Esophagus muscularis mucosa (tissue), 4 donors: ENCODE data around the gene LRRC56. TPM values are rescaled to one million over a fixed set of nuclear protein-coding genes. Genes with fewer than 3 reads are reported as not detected.

Experiments
- DNase-seq: peaks from one replicate; pipeline ENCODE4 v3.0.0-alpha.2; 2017; ENCODE audit errors: extremely low spot score
- H3K27ac ChIP-seq, 4 donors: fragments of 200-600 bp; sonication (generic); replicated peaks in 1 of 4; 1 replicate in 3 of 4; 2 replicates in 1 of 4; pipeline ENCODE4 v1.5.1; 2016 to 2019; ENCODE audit warnings: mild to moderate bottlenecking in 1 of 4
- H3K27me3 ChIP-seq, 4 donors: fragments of 200-600 bp; sonication (generic); one replicate each; pipeline versions ENCODE4 v1.5.1 to v1.6.0; 2016 to 2019
- H3K36me3 ChIP-seq, 4 donors: fragments of 200-600 bp; sonication (generic); one replicate each; pipeline ENCODE4 v1.5.1; 2016 to 2019
- H3K4me1 ChIP-seq, 4 donors: fragments of 200-600 bp; sonication (generic); one replicate each; pipeline ENCODE4 v1.5.1; 2016 to 2019
- H3K4me3 ChIP-seq, 4 donors: fragments of 200-600 bp; sonication (generic); 1 replicate in 2 of 4; 2 replicates in 2 of 4; pipeline ENCODE4 v1.5.1; 2016 to 2019; ENCODE audit warnings: mild to moderate bottlenecking in 4 of 4, moderate library complexity in 1 of 4
- H3K9me3 ChIP-seq, 4 donors: fragments of 200-600 bp; sonication (generic); 1 replicate in 3 of 4; 2 replicates in 1 of 4; pipeline ENCODE4 v1.5.1; 2016 to 2019
- CTCF ChIP-seq, 3 experiments: fragments of 200-600 bp in 2 of 3; fragments of 450-650 bp in 1 of 3; sonication (generic) in 2 of 3; IDR thresholded peaks; one replicate each; pipeline ENCODE4 v1.5.1; 2017 to 2019; ENCODE audit warnings: antibody characterized with exemption in 3 of 3, mild to moderate bottlenecking in 2 of 3, moderate library complexity in 1 of 3
- EP300 ChIP-seq: sonication (generic); formaldehyde crosslinking; IDR thresholded peaks from one replicate; pipeline ENCODE4 v1.6.1; 2017; ENCODE audit warnings: antibody characterized with exemption
- POLR2A ChIP-seq: fragments of 450-650 bp; IDR thresholded peaks from one replicate; pipeline ENCODE4 v1.6.1; 2017; ENCODE audit warnings: antibody characterized with exemption, moderate library complexity, mild to moderate bottlenecking, low read depth
- POLR2AphosphoS5 ChIP-seq, 2 donors: sonication (generic); formaldehyde crosslinking; IDR thresholded peaks; one replicate each; pipeline ENCODE4 v1.6.1; 2017; ENCODE audit warnings: antibody characterized with exemption in 2 of 2
- WGBS: methylation state at CpG from one replicate; pipeline ENCODE4 v1.1.5; 2018; 5-methylcytosine and 5-hydroxymethylcytosine counted together
- intact Hi-C: fragments of 100-400 bp; cut with DNase I; formaldehyde crosslinking; loops from one replicate; pipeline ENCODE4 v1.15.1; 2023
- total RNA-seq, 4 donors: library from RNA; depleted of rRNA; stranded (reverse); fragments of >200 nt; gene quantifications; one replicate each; pipeline versions ENCODE4 v1.1.0 to v1.2.1, GENCODE V29; 2016

Gene LRRC56
- total RNA-seq, 4 donors from 2014 or later, result 0.19 to 0.33 TPM; not detected in 2

- Histone ChIP-seq H3K27me3 (no peaks in the 10 kb centered on the region), H3K4me1 (peaks cover 10 to 26% (median 13%) of the 10 kb centered on the region in 4 donors), H3K27ac (no peak overlapping the region), H3K36me3 (peaks cover 71 to 96% (median 93%) of the 10 kb centered on the region in 4 donors), H3K4me3 (no peak overlapping the region), H3K9me3 (no peaks in the 10 kb centered on the region)
- WGBS, result 96% methylated on average over 24 of the region's 31 CpGs
- TF ChIP-seq POLR2A, result no peak
- no peak for TF ChIP-seq POLR2AphosphoS5 (IDR thresholded peaks at IDR 0.05)
- intact Hi-C loops, result no loop called here
- no peak for DNase-seq
These were observed 39.6 kb upstream of the LRRC56 start for GRCh38 chr11:497565-498296.

DNA sequence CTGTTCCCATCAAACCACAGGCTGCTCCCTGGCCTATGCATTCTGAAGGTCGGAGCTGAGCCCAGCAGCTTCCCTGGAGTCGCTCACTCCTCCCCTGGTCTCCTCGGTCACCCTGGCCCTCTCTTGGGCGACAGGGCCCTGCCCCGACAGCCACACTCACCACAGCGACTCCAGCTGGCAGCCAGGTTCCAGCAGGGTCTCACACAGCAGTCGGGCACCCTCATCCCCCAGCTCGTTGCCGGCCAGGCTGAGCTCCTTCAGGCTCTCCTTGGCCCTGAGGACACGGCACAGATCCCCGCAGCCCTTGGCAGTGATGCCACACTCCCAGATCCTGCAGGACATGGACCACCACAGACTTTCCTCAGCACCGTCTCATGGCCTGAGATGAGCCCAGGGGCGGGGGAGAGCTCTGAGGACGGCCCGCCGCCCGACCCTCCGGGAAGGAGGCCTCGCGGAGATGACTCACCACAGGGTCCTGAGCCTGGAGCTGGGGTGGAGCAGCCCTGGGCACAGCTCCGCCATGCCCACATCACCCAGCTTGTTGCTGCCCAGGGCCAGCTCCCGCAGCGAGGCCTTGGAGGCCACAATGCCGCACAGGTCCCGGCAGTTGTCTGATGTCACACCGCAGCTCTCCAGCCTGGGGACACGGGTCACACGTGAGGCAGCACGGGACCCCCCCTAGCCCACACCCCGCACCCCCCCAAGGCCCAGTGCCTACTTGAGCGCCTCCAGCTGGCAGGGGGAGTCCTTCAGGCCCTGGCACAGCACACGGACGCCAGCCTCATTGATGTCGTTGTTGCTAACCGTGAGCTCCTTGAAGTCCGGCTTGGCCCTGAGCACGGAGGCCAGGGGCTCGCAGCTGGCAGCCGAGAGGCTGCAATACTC, 38.8 kb upstream of the LRRC56 start:
- TF ChIP-seq EP300 (no peak), POLR2A (no peak), POLR2AphosphoS5 (IDR thresholded peaks at IDR 0.05) (no peak), CTCF (IDR thresholded peaks at IDR 0.05) (no peak)
- H3K4me1 ChIP-seq, result peaks cover 19 to 33% (median 21%) of the 10 kb centered on the region in 4 donors
- no peak overlapping the region for H3K27ac ChIP-seq
- peaks cover 70 to 88% (median 85%) of the 10 kb centered on the region in 4 donors for H3K36me3 ChIP-seq
- H3K27me3 ChIP-seq, result no peaks in the 10 kb centered on the region
- intact Hi-C loops, result no loop called here
- WGBS, result 87% methylated on average over 6 of the region's 39 CpGs
- no peak overlapping the region for H3K4me3 ChIP-seq
- no peak for DNase-seq
- H3K9me3 ChIP-seq, result no peaks in the 10 kb centered on the region

- Histone ChIP-seq H3K9me3 (no peaks in the 10 kb centered on the region), H3K27ac (no peak overlapping the region), H3K27me3 (no peaks in the 10 kb centered on the region), H3K4me1 (peaks cover 28 to 41% (median 30%) of the 10 kb centered on the region in 4 donors), H3K36me3 (peaks cover 61 to 79% (median 76%) of the 10 kb centered on the region in 4 donors), H3K4me3 (no peak overlapping the region)
- TF ChIP-seq EP300, result no peak
- DNase-seq, result no peak
- intact Hi-C loops, result loop anchor here (5.0 kb wide), 1 partner anchor 47 kb away; the partner anchor contains the start of gene PTDSS2
- WGBS, result 92% methylated on average over 6 of the region's 24 CpGs
These were observed 37.9 kb upstream of the LRRC56 start for GRCh38 chr11:499201-500076.

DNA sequence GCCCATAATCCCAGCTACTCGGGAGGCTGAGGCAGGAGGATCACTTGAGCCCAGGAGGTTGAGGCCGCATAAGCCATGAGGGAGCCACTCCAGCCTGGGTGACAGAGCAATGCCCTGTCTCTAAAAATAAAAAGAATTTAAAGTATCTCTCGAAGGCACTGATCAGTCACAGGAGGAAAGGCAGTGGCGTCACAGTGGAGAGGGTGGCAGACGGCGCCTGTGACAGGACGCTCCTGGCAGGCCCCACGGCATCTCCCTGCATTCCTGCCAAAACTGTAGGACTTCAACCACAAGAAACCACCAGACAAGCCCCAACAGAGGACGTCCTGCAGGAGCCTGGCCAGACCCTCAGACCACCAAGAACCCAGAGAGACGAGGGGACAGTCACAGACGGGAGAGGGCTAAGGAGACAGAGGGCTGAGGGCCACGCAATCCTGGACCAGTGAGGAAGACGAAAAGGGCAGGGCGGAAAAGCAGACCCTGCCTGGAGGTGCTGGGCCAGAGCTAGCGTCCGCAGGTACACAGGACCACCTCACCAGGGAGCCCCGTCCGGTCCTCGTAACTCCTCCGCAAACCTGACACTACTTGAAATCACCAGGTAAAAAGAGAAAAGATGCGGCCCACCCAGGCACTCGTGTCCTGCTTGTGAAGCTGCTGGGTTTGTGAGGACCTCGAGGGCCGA, 36.2 kb upstream of the LRRC56 start:
- H3K4me3 ChIP-seq, result no peak overlapping the region
- no peaks in the 10 kb centered on the region for H3K9me3 ChIP-seq
- intact Hi-C loops, result loop anchor here (5.0 kb wide), 1 partner anchor 49 kb away; the partner anchor contains the start of gene PTDSS2
- no peak overlapping the region for H3K27ac ChIP-seq
- H3K4me1 ChIP-seq, result peaks cover 45 to 57% (median 47%) of the 10 kb centered on the region in 4 donors
- TF ChIP-seq EP300 (no peak), CTCF (IDR thresholded peaks at IDR 0.05) (no peak), POLR2AphosphoS5 (IDR thresholded peaks at IDR 0.05) (no peak), POLR2A (no peak)
- 94% methylated on average over 24 of the region's 24 CpGs for WGBS
- H3K27me3 ChIP-seq, result no peaks in the 10 kb centered on the region
- DNase-seq, result no peak
- H3K36me3 ChIP-seq, result peaks cover 54 to 63% (median 61%) of the 10 kb centered on the region in 4 donors
